HepG2 (cell line): Measurements from ENCODE around the gene RPL34. TPM values are rescaled to one million over a fixed set of nuclear protein-coding genes. Genes with fewer than 3 reads are reported as not detected.

Experiments used
- ATF6 ChIP-seq: sonication (generic); formaldehyde crosslinking; conservative IDR thresholded peaks from 2 replicates; pipeline ENCODE4 v1.4.0; 2020; ENCODE audit warnings: missing genetic modification reagents
- DMTF1 ChIP-seq: sonication (generic); formaldehyde crosslinking; IDR thresholded peaks from 2 replicates; pipeline ENCODE4 v1.4.0; 2020; ENCODE audit warnings: mild to moderate bottlenecking, missing genetic modification reagents
- NCOR1 ChIP-seq: fragments of 200-600 bp; sonication (generic); IDR thresholded peaks from 2 replicates; pipeline ENCODE4 v1.7.0; 2017; ENCODE audit warnings: antibody characterized with exemption, low read length, borderline replicate concordance
- PAF1 ChIP-seq: IDR thresholded peaks from 2 replicates; pipeline ENCODE4 v1.6.1; 2016; ENCODE audit warnings: missing genetic modification reagents, missing compliant biosample characterization
- PHF21A ChIP-seq: sonication (generic); formaldehyde crosslinking; IDR thresholded peaks from 2 replicates; pipeline ENCODE4 v1.5.0; 2020; ENCODE audit warnings: mild to moderate bottlenecking, missing genetic modification reagents
- ZBTB14 ChIP-seq: sonication (generic); formaldehyde crosslinking; IDR thresholded peaks from 2 replicates; pipeline ENCODE4 v1.4.0; 2020; ENCODE audit warnings: missing genetic modification reagents
- ZBTB46 ChIP-seq: sonication (generic); formaldehyde crosslinking; IDR thresholded peaks from 2 replicates; pipeline ENCODE4 v1.4.0; 2020; ENCODE audit warnings: mild to moderate bottlenecking, missing genetic modification reagents, borderline replicate concordance
- ZNF256 ChIP-seq: sonication (generic); formaldehyde crosslinking; conservative IDR thresholded peaks from 2 replicates; pipeline ENCODE4 v1.4.0; 2020; ENCODE audit warnings: missing genetic modification reagents
- ZNF264 ChIP-seq: sonication (generic); formaldehyde crosslinking; IDR thresholded peaks from 2 replicates; pipeline ENCODE4 v1.4.0; 2020; ENCODE audit warnings: missing genetic modification reagents
- ZNF333 ChIP-seq: sonication (generic); formaldehyde crosslinking; IDR thresholded peaks from 2 replicates; pipeline ENCODE4 v1.4.0; 2020; ENCODE audit warnings: mild to moderate bottlenecking, missing genetic modification reagents, borderline replicate concordance
- ZNF460 ChIP-seq: sonication (generic); formaldehyde crosslinking; IDR thresholded peaks from 2 replicates; pipeline ENCODE4 v1.5.1; 2020; ENCODE audit warnings: missing genetic modification reagents, mild to moderate bottlenecking, borderline replicate concordance
- ZNF580 ChIP-seq: IDR thresholded peaks from 2 replicates; pipeline ENCODE4 v1.6.1; 2016; ENCODE audit warnings: low read depth, borderline replicate concordance
- ZNF605 ChIP-seq: sonication (generic); formaldehyde crosslinking; IDR thresholded peaks from 2 replicates; pipeline ENCODE4 v1.8.0; 2022; ENCODE audit warnings: mild to moderate bottlenecking, missing genetic modification reagents
- ZNF607 ChIP-seq: sonication (generic); formaldehyde crosslinking; IDR thresholded peaks from 2 replicates; pipeline ENCODE4 v1.5.1; 2020; ENCODE audit warnings: missing genetic modification reagents, mild to moderate bottlenecking, borderline replicate concordance
- ZNF691 ChIP-seq: sonication (generic); formaldehyde crosslinking; IDR thresholded peaks from 2 replicates; pipeline ENCODE4 v1.4.0; 2020; ENCODE audit warnings: missing genetic modification reagents, low read depth, mild to moderate bottlenecking, borderline replicate concordance
- ZXDC ChIP-seq: sonication (generic); formaldehyde crosslinking; IDR thresholded peaks from 2 replicates; pipeline ENCODE4 v1.5.0; 2020; ENCODE audit warnings: mild to moderate bottlenecking, missing genetic modification reagents
- polyA plus RNA-seq, 8 experiments: library from polyadenylated mRNA; depleted of rRNA in 3 of 8; stranded (reverse) in 7 of 8; unstranded in 1 of 8; fragments of >200 nt; fragmentation: Illumina TruSeq in 4 of 8; extraction: Trizol in 4 of 8; gene quantifications; 2 replicates each; pipeline versions ENCODE4 v1.2.1 to v1.2.3, GENCODE V29; 2011 to 2016; ENCODE audit warnings: low read depth in 4 of 8, missing spikeins in 1 of 8, mixed read lengths in 1 of 8; ENCODE audit not compliant: insufficient read depth in 1 of 8
- total RNA-seq, 5 experiments: library from RNA; depleted of rRNA; stranded (reverse); fragments of >200 nt; fragmentation: Illumina TruSeq; extraction: Trizol; gene quantifications; 2 replicates each; pipeline ENCODE4 v1.2.3, GENCODE V29; 2016; ENCODE audit warnings: low read depth in 1 of 5

RPL34 gene
- total and polyA plus RNA-seq, 2 of the 13 experiments (the other 11 are each of a cell fraction or from before 2014, with no cell fraction given), result 2,235 to 3,985 TPM

- TF ChIP-seq ZNF460 (CRISPR knock-in tag), result no peak
- TF ChIP-seq ZNF264 (CRISPR knock-in tag), result peak; percentile 64; the same call in 1 of the 2 replicates
- no peak for TF ChIP-seq DMTF1 (CRISPR knock-in tag)
- no peak for TF ChIP-seq NCOR1
- TF ChIP-seq ZNF333 (CRISPR knock-in tag), result no peak
- peak; percentile 63 for TF ChIP-seq ZBTB14 (CRISPR knock-in tag)
- no peak for TF ChIP-seq ZNF607
- TF ChIP-seq PHF21A (CRISPR knock-in tag), result 0 out of 2 replicates have a peak, but pooled peaks have one; percentile 18
- no peak for TF ChIP-seq ZNF256 (CRISPR knock-in tag)
- TF ChIP-seq ZNF580 (CRISPR knock-in tag), result peak; percentile 83; the same call in 1 of the 2 replicates
- TF ChIP-seq ATF6 (CRISPR knock-in tag), result no peak
- peak; percentile 60; the same call in 1 of the 2 replicates for TF ChIP-seq ZNF605 (CRISPR knock-in tag)
- no peak for TF ChIP-seq ZXDC
- no peak for TF ChIP-seq ZBTB46 (CRISPR knock-in tag)
- no peak for TF ChIP-seq ZNF691
- no peak for TF ChIP-seq PAF1 (CRISPR knock-in tag)
Observed at GRCh38 chr4:108650212-108651013, 30.0 kb downstream of the RPL34 start, which contains the start of gene OSTC (continued).
